T-cell (primary cell): ENCODE measurements around the gene SHB. TPM values are rescaled to one million over a fixed set of nuclear protein-coding genes. Genes with fewer than 3 reads are reported as not detected.

ENCODE experiments used
- ATAC-seq, 4 experiments: fragments of 200-7000 bp in 3 of 4; fragments of 150-1000 bp in 1 of 4; cut with Tn5 transposase; replicated peaks in 1 of 4; 1 replicate in 3 of 4; 2 replicates in 1 of 4; pipeline ENCODE4 v1.10.0; 2021; ENCODE audit warnings: moderate library complexity in 3 of 4, mild to moderate bottlenecking in 2 of 4, moderate number of reproducible peaks in 1 of 4
- CTCF ChIA-PET, 2 donors: fragments of 300-600 bp; sonication (Branson Sonifier 250); formaldehyde crosslinking; loops; one replicate each; lab custom pipeline; 2022; ENCODE audit warnings: antibody characterized with exemption in 2 of 2; lab: Charles Lee
- POLR2A ChIA-PET, 2 donors: fragments of 300-600 bp; sonication (Branson Sonifier 250); formaldehyde crosslinking; loops; one replicate each; lab custom pipeline; 2022; ENCODE audit warnings: antibody characterized with exemption in 2 of 2; lab: Charles Lee
- DNase-seq, 35 experiments: peaks; one replicate each; pipeline versions ENCODE4 v3.0.0 to v3.0.0-alpha.2; 2013 to 2023
- H3K27ac ChIP-seq: one replicate; pipeline ENCODE4 v1.5.1; 2013; ENCODE audit warnings: low read length
- H3K27me3 ChIP-seq, 2 experiments: replicated peaks in 1 of 2; 1 replicate in 1 of 2; 2 replicates in 1 of 2; pipeline versions ENCODE4 v1.6.1 to v1.7.0; 2013; ENCODE audit warnings: low read length in 1 of 2, mixed read lengths in 1 of 2; ENCODE audit not compliant: control insufficient read depth in 2 of 2, insufficient read depth in 2 of 2; ENCODE audit errors: extremely low read depth in 1 of 2
- H3K36me3 ChIP-seq, 2 donors: 1 replicate in 1 of 2; 2 replicates in 1 of 2; pipeline versions ENCODE4 v1.6.1 to v1.7.0; 2013; ENCODE audit warnings: low read length in 1 of 2; ENCODE audit not compliant: control insufficient read depth in 2 of 2, insufficient read depth in 1 of 2; ENCODE audit errors: extremely low read depth in 1 of 2
- H3K4me1 ChIP-seq, 2 experiments: 1 replicate in 1 of 2; 2 replicates in 1 of 2; pipeline versions ENCODE4 v1.6.1 to v1.7.0; 2013; ENCODE audit warnings: low read length in 2 of 2, mixed read lengths in 1 of 2; ENCODE audit not compliant: insufficient read depth in 2 of 2, control insufficient read depth in 1 of 2; ENCODE audit errors: extremely low read depth in 1 of 2
- H3K4me3 ChIP-seq, 2 donors: 1 replicate in 1 of 2; 2 replicates in 1 of 2; pipeline versions ENCODE4 v1.5.1 to v1.7.0; 2013; ENCODE audit warnings: mild to moderate bottlenecking in 2 of 2, low read length in 1 of 2, moderate library complexity in 1 of 2; ENCODE audit not compliant: control insufficient read depth in 1 of 2; ENCODE audit errors: extremely low read depth in 1 of 2
- H3K9me3 ChIP-seq: 2 replicates; pipeline ENCODE4 v1.7.0; 2013
- H3K27ac Mint-ChIP-seq, 2 donors: one replicate each; pipeline ENCODE4 v1.8.0; 2020 to 2021; ENCODE audit warnings: mild to moderate bottlenecking in 2 of 2, mixed read lengths in 2 of 2
- H3K27me3 Mint-ChIP-seq, 2 donors: one replicate each; pipeline ENCODE4 v1.8.0; 2021 to 2022; ENCODE audit warnings: mixed read lengths in 2 of 2
- H3K36me3 Mint-ChIP-seq: one replicate; pipeline ENCODE4 v1.8.0; 2021; ENCODE audit warnings: mixed read lengths
- H3K4me1 Mint-ChIP-seq, 3 donors: one replicate each; pipeline ENCODE4 v1.8.0; 2020 to 2022; ENCODE audit warnings: mixed read lengths in 3 of 3, mild to moderate bottlenecking in 1 of 3
- H3K4me3 Mint-ChIP-seq, 3 donors: one replicate each; pipeline ENCODE4 v1.8.0; 2020 to 2022; ENCODE audit warnings: mild to moderate bottlenecking in 3 of 3, mixed read lengths in 3 of 3, moderate library complexity in 3 of 3
- H3K9me3 Mint-ChIP-seq, 3 donors: one replicate each; pipeline ENCODE4 v1.8.0; 2020 to 2022; ENCODE audit warnings: mixed read lengths in 3 of 3
- WGBS: methylation state at CpG from one replicate; pipeline ENCODE4 v1.1.5; 2013; ENCODE audit warnings: missing lambda C conversion rate; ENCODE audit not compliant: insufficient coverage; 5-methylcytosine and 5-hydroxymethylcytosine counted together
- total RNA-seq, 35 experiments: library from RNA in 6 of 35; stranded (reverse) in 6 of 35; fragments of 120-200 nt in 1 of 35; gene quantifications; one replicate each; pipeline versions ENCODE4 v1.2.1 to v1.2.4 and lab custom pipeline; 2013 to 2026

Gene SHB
- total RNA-seq, 5 donors from 2014 or later (not counting 1 experiment from before 2014, with no cell fraction given): 1.2 to 1.5 (median 1.3) TPM

DNA sequence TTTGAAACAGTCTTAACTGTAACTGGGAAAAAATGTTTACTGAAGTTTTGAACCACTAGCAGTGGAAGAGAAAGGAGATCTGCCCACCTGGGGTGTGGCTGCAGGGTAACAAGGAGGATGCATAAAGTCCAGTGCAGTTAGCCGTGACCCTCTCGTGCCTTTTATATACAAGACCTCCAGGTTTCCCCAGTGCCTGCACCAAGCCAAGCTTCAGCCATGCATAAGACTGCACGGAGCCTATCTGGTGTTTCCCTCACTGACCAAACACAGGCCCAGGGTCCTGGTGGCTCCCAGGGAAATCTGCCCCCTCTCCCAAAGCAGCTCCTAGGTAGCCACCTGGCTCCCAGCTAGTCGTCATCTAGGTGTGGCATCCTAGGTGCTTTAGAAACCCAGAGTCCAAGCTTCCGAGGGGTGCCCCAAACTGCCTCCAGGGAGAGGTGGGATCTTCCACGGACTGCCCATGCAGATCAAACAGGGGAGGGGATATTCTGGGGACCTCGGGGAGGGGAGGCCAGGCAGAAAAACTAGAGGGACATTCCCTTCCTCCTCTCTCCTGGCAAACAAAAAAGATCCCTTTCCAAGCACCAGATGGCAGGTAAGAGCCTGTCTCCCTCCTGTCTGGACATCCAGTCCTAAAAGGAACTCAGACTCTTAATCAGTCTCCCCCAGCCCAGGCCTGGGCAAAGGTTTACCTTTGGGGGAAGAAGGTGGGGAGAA lies 2.7 kb downstream of the SHB start:
- H3K4me1 Mint-ChIP-seq: peaks cover 21 to 33% (median 27%) of the 10 kb centered on the region in 3 donors
- Histone ChIP-seq H3K4me1 (peaks cover 11 to 27% of the 10 kb centered on the region in 2 experiments), H3K9me3 (no peaks in the 10 kb centered on the region), H3K27ac (no peak overlapping the region), H3K27me3 (peaks cover 0 to 22% of the 10 kb centered on the region in 2 experiments), H3K4me3 (no peak overlapping the region), H3K36me3 (no peaks in the 10 kb centered on the region)
- ChIA-PET POLR2A (interaction anchor here in 1 of 2 donors (0.6 kb wide), 1 partner anchor 197 kb away, joined by 4 read pairs; no protein-coding TSS in a partner anchor), CTCF (interaction anchor here (0.7 to 1.2 kb wide), 2 partner anchors 37 to 164 kb away, joined by 3 to 4 read pairs; no protein-coding TSS in a partner anchor)
- H3K27ac Mint-ChIP-seq: no peak overlapping the region
- ATAC-seq (no peak), DNase-seq (no peak)
- no peaks in the 10 kb centered on the region for H3K9me3 Mint-ChIP-seq
- H3K4me3 Mint-ChIP-seq: peak overlapping the region; percentile 78 to 92 (median 86)
- 87% methylated on average over 4 of the region's 7 CpGs for WGBS
- no peaks in the 10 kb centered on the region for H3K36me3 Mint-ChIP-seq
- peaks cover 0 to 7% of the 10 kb centered on the region in 2 donors for H3K27me3 Mint-ChIP-seq

DNA sequence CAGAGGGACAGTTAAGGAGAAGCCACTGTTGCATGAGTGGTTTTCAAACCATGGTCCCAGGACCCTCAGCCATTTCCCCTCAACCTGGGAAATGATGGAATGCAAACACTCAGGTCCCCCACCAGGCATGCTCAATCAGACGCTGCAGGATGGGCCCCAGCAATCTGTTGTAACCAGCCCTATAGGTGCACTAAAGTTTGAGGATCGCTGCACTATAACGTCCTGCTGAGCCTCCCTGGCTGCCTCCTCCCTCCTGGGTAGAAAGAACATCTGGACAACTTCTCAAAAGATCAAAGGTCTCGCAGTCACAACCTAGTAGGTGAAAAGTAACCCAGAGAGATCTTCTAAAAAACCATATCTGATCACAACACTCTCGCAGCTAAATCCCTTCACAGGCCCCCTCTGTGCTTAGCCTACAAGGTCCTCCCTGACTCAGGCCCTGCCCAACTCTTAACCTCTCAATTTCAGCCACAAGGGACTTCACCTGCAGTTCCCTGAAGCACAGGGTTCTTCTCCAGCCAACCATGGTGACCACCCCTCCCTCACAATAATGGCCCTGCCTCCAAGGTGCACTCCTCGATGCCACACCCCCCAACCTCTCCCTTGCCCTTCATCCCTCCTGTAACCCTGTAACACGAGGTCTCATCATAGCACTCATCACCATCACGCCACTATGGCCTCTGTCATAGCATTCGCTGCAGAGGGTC lies 3.5 kb downstream of the SHB start:
- H3K27me3 ChIP-seq: peaks cover 0 to 22% of the 10 kb centered on the region in 2 experiments
- ATAC-seq (no peak), DNase-seq (no peak)
- H3K36me3 ChIP-seq: no peaks in the 10 kb centered on the region
- Mint-ChIP-seq H3K4me1 (peaks cover 16 to 25% (median 22%) of the 10 kb centered on the region in 3 donors), H3K4me3 (no peak overlapping the region), H3K27me3 (peaks cover 0 to 7% of the 10 kb centered on the region in 2 donors), H3K9me3 (no peaks in the 10 kb centered on the region), H3K36me3 (no peaks in the 10 kb centered on the region), H3K27ac (no peak overlapping the region)
- POLR2A ChIA-PET: no interaction called here
- CTCF ChIA-PET: interaction anchor here in 1 of 2 donors (0.7 kb wide), 1 partner anchor 38 kb away, joined by 4 read pairs; no protein-coding TSS in a partner anchor
- no peak overlapping the region for H3K27ac ChIP-seq
- no peak overlapping the region for H3K4me3 ChIP-seq
- H3K9me3 ChIP-seq: no peaks in the 10 kb centered on the region
- 78% methylated on average over 4 of the region's 9 CpGs for WGBS
- H3K4me1 ChIP-seq: peaks cover 9 to 25% of the 10 kb centered on the region in 2 experiments

DNA sequence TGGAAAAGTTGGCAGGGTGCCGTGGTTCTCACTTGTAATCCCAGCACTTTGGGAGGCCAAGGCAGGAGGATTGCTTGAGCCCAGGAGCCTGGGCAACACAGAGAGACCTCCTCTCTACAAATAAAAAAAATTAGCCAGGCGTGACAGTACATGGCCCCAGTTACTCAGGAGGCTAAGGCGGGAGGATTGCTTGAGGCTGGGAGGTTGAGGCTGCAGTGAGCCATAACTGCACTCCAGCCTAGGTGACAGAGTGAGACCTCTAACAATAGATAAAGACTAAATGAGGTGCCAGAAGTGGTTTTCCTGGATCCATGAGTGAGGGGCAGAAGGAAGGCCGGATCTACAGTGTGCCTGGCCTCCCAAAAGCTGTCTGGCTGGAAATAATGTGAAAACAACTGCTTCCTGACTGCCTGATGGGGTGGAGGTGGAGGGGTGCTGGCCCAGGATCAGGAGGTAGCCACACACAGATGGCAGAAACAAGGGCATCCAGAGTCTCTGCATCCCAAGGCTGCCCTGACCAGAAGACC lies 4.1 kb downstream of the SHB start:
- Mint-ChIP-seq H3K4me1 (peaks cover 13 to 22% (median 19%) of the 10 kb centered on the region in 3 donors), H3K4me3 (no peak overlapping the region), H3K27me3 (peaks cover 0 to 7% of the 10 kb centered on the region in 2 donors), H3K9me3 (no peaks in the 10 kb centered on the region), H3K27ac (no peak overlapping the region), H3K36me3 (no peaks in the 10 kb centered on the region)
- Histone ChIP-seq H3K36me3 (no peaks in the 10 kb centered on the region), H3K4me3 (no peak overlapping the region), H3K4me1 (peaks cover 9 to 19% of the 10 kb centered on the region in 2 experiments), H3K27ac (no peak overlapping the region), H3K9me3 (no peaks in the 10 kb centered on the region), H3K27me3 (peaks cover 0 to 22% of the 10 kb centered on the region in 2 experiments)
- CTCF ChIA-PET: no interaction called here
- ATAC-seq (no peak), DNase-seq (no peak)
- 71% methylated on average over 2 of the region's 4 CpGs for WGBS
- POLR2A ChIA-PET: no interaction called here

DNA sequence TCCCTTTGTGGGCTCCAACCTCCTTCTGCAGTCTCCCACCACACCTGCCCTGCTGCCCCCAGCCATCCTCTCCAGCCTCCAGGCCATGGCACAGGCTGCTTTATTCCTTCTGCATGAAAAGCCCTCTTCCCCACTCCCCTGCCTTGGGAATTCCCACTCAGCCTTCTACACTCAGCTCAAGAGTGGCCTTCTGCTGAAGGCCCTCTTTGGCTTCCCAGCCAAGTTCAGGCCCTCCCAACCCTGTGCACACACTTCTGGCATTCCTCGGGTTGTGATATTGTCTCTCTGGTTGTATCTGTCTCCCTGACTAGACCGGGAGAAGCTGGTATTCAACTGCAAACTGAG lies 5.7 kb downstream of the SHB start:
- no peak for ATAC-seq
- ChIA-PET POLR2A (no interaction called here), CTCF (interaction anchor here in 1 of 2 donors (0.7 kb wide), 1 partner anchor 177 kb away, joined by 3 read pairs; no protein-coding TSS in a partner anchor)
- H3K27ac Mint-ChIP-seq: no peak overlapping the region
- Histone ChIP-seq H3K36me3 (no peaks in the 10 kb centered on the region), H3K4me3 (no peak overlapping the region), H3K9me3 (no peaks in the 10 kb centered on the region), H3K27me3 (peaks cover 0 to 22% of the 10 kb centered on the region in 2 experiments), H3K27ac (no peak overlapping the region), H3K4me1 (peaks cover 8 to 14% of the 10 kb centered on the region in 2 experiments)
- no peaks in the 10 kb centered on the region for H3K36me3 Mint-ChIP-seq
- no peaks in the 10 kb centered on the region for H3K9me3 Mint-ChIP-seq
- peaks cover 9 to 22% (median 16%) of the 10 kb centered on the region in 3 donors for H3K4me1 Mint-ChIP-seq
- no peak for DNase-seq
- H3K27me3 Mint-ChIP-seq: peaks cover 0 to 7% of the 10 kb centered on the region in 2 donors
- H3K4me3 Mint-ChIP-seq: no peak overlapping the region
- no CpG with 5 or more reads among the region's 2 CpGs for WGBS

DNA sequence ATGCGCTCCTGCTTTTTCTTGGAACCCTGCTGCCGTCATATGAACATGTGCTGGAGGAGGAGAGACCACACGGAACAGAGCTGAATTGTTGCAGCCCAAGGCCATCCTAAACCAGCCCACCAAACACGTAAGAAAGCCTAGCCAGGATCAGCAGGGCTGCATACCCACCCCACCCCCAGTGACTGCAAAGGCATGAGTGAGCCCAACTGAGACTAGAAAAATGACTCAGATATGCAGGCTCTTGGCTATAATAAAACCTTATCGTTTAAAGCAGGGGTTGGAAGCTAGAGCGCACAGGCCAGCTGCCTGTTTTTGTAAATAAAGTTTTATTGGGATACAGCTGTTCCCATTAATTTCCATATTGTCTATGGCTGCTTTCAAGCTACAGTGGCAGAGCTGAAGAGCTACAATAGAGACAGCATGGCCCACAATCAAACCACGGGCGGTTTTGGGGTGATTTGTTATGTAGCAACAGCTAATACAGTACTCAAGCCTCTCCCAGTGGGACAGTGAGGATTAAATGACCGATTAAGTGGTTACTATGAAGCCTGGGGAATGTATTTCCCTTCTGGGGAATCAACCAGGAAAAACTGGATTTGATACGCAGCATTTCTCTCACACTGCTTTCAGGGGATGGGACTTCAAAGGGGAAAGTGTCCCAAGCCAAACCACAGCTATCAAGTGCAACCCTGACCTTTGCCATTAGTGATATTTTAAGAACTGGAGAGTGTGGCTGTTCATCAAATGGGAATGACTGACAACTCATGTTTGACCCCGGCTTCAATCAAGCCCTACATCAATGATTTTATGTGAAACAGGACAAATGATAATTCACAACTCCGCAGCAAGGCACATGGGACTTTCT lies 6.3 kb downstream of the SHB start:
- Mint-ChIP-seq H3K36me3 (no peaks in the 10 kb centered on the region), H3K4me1 (peaks cover 9 to 22% (median 16%) of the 10 kb centered on the region in 3 donors), H3K4me3 (no peak overlapping the region), H3K27ac (no peak overlapping the region), H3K27me3 (peaks cover 0 to 7% of the 10 kb centered on the region in 2 donors), H3K9me3 (no peaks in the 10 kb centered on the region)
- Histone ChIP-seq H3K9me3 (no peaks in the 10 kb centered on the region), H3K27ac (no peak overlapping the region), H3K36me3 (no peaks in the 10 kb centered on the region), H3K4me3 (no peak overlapping the region), H3K4me1 (peaks cover 3 to 9% of the 10 kb centered on the region in 2 experiments), H3K27me3 (peaks cover 0 to 18% of the 10 kb centered on the region in 2 experiments)
- 91% methylated on average over 6 of the region's 12 CpGs for WGBS
- DNase-seq (no peak), ATAC-seq (no peak)
- POLR2A ChIA-PET: no interaction called here
- CTCF ChIA-PET: interaction anchor here (0.6 to 0.7 kb wide), 2 partner anchors 177 to 257 kb away, joined by 3 read pairs; no protein-coding TSS in a partner anchor
